Neural progenitor cell (in vitro differentiated cells): ENCODE data around the gene MTCL1.

ENCODE experiments used
- CTCF ChIP-seq: fragments of 200-600 bp; sonication (generic); IDR thresholded peaks from 2 replicates; pipeline ENCODE4 v1.5.1; 2017; ENCODE audit warnings: antibody characterized with exemption, mild to moderate bottlenecking
- EZH2 ChIP-seq: fragments of 200-600 bp; sonication (generic); IDR thresholded peaks from 2 replicates; pipeline ENCODE4 v1.6.1; 2017; ENCODE audit warnings: antibody characterized with exemption, mild to moderate bottlenecking, moderate library complexity
- EZH2phosphoT487 ChIP-seq: fragments of 200-600 bp; sonication (generic); IDR thresholded peaks from 2 replicates; pipeline ENCODE4 v1.6.1; 2017; ENCODE audit warnings: antibody characterized with exemption

- no peak for TF ChIP-seq CTCF
- TF ChIP-seq EZH2phosphoT487, result no peak
- TF ChIP-seq EZH2, result no peak
These were observed 16.5 kb upstream of the MTCL1 start for GRCh38 chr18:8688816-8689215.
